ENCODE results near the gene SUMF1.

GRCh38 chr3:4497005-4497692 is 30.1 kb upstream of the SUMF1 start:
- TF ChIP-seq CTCF (IDR thresholded peaks at IDR 0.05) (no peak), EP300 (IDR thresholded peaks at IDR 0.05) (no peak)
